GM12878 (cell line): ENCODE data around the gene REN. TPM values are rescaled to one million over a fixed set of nuclear protein-coding genes. Genes with fewer than 3 reads are reported as not detected.

ENCODE experiments used
- ATAC-seq: fragments of 200-7000 bp; cut with Tn5 transposase; 3 replicates; pipeline ENCODE4 v1.9.1; 2020; ENCODE audit warnings: mild to moderate bottlenecking, moderate library complexity
- BruUV-seq: library from RNA; stranded (reverse); fragments of 400-500 nt; replicated peaks from 2 replicates; lab custom pipeline; 2021; lab: Mats Ljungman, UMichigan
- CTCF ChIA-PET: fragments of 300-600 bp; sonication (Branson Sonifier 250); formaldehyde crosslinking; extraction: SDS; loops from one replicate; lab custom pipeline; 2021; ENCODE audit warnings: inconsistent platforms; lab: Yijun Ruan, JAX
- POLR2A ChIA-PET: fragments of 350-600 bp; formaldehyde crosslinking; extraction: SDS; loops from one replicate; lab custom pipeline; 2021; ENCODE audit warnings: inconsistent platforms; lab: Charles Lee
- RAD21 ChIA-PET: fragments of 300-600 bp; sonication (Branson Sonifier 250); formaldehyde crosslinking; loops from one replicate; lab custom pipeline; 2023; ENCODE audit warnings: antibody characterized with exemption; ENCODE audit not compliant: unreplicated experiment; lab: Charles Lee
- SMC1A ChIA-PET: fragments of 300-600 bp; sonication (Branson Sonifier 250); formaldehyde crosslinking; loops from one replicate; lab custom pipeline; 2023; ENCODE audit not compliant: unreplicated experiment, uncharacterized antibody; lab: Charles Lee
- DNase-seq: peaks from one replicate; pipeline ENCODE4 v3.0.0-alpha.2; 2011; ENCODE audit warnings: low read depth, low spot score
- FAIRE-seq: peaks from 3 replicates; lab custom pipeline; 2011; peaks lifted over from hg19 to GRCh38; lab: Jason Lieb, UNC
- H2AFZ ChIP-seq: 2 replicates; pipeline ENCODE4 v1.6.0; 2011; ENCODE audit warnings: low read depth, low read length, control low read depth; ENCODE audit not compliant: control insufficient read depth
- H3K27ac ChIP-seq: 2 replicates; pipeline ENCODE4 v1.5.1; 2011; ENCODE audit warnings: control low read depth; ENCODE audit not compliant: control insufficient read depth, insufficient read depth
- H3K27me3 ChIP-seq, 2 experiments: replicated peaks in 1 of 2; 2 replicates each; pipeline versions ENCODE4 v1.6.0 to v1.6.1; 2011; ENCODE audit warnings: low read length in 1 of 2; ENCODE audit not compliant: control insufficient read depth in 2 of 2, insufficient read depth in 2 of 2
- H3K36me3 ChIP-seq, 2 experiments: 2 replicates each; pipeline ENCODE4 v1.5.1; 2011; ENCODE audit warnings: low read length in 1 of 2; ENCODE audit not compliant: control insufficient read depth in 2 of 2, insufficient read depth in 2 of 2
- H3K4me1 ChIP-seq: 2 replicates; pipeline ENCODE4 v1.6.1; 2011; ENCODE audit warnings: mild to moderate bottlenecking, low read length, moderate library complexity, mixed read lengths; ENCODE audit not compliant: control insufficient read depth, insufficient read depth
- H3K4me2 ChIP-seq: 2 replicates; pipeline ENCODE4 v1.6.0; 2011; ENCODE audit warnings: control low read depth; ENCODE audit not compliant: control insufficient read depth, insufficient read depth
- H3K4me3 ChIP-seq: fragments of 200-600 bp; sonication (generic); 2 replicates; pipeline ENCODE4 v1.5.1; 2016
- H3K79me2 ChIP-seq: 2 replicates; pipeline ENCODE4 v1.6.0; 2011; ENCODE audit warnings: low read length; ENCODE audit not compliant: control insufficient read depth, insufficient read depth
- H3K9ac ChIP-seq: 2 replicates; pipeline ENCODE4 v1.8.0; 2011; ENCODE audit warnings: low read length, control low read depth, mixed read lengths; ENCODE audit not compliant: control insufficient read depth, insufficient read depth
- H3K9me3 ChIP-seq: replicated peaks from 3 replicates; pipeline ENCODE4 v1.5.1; 2011; ENCODE audit warnings: mild to moderate bottlenecking, low read length; ENCODE audit not compliant: control insufficient read depth, insufficient read depth
- H4K20me1 ChIP-seq: 2 replicates; pipeline ENCODE4 v1.6.0; 2011; ENCODE audit not compliant: control insufficient read depth, insufficient read depth
- ATF3 ChIP-seq: IDR thresholded peaks from 2 replicates; pipeline ENCODE4 v1.6.1; 2011; ENCODE audit warnings: low read depth, mild to moderate bottlenecking, low read length, moderate library complexity, borderline replicate concordance; ENCODE audit errors: extremely low read depth
- BCL3 ChIP-seq: IDR thresholded peaks from 2 replicates; pipeline ENCODE4 v1.6.1; 2011; ENCODE audit warnings: borderline replicate concordance, low read depth, mild to moderate bottlenecking, moderate library complexity, low read length; ENCODE audit not compliant: insufficient read depth, poor library complexity, severe bottlenecking
- BCLAF1 ChIP-seq: fragments of 450-650 bp; IDR thresholded peaks from 2 replicates; pipeline ENCODE4 v1.6.1; 2017; ENCODE audit warnings: antibody characterized with exemption, mild to moderate bottlenecking, moderate library complexity
- CBX3 ChIP-seq: fragments of 200-600 bp; sonication (generic); IDR thresholded peaks from 2 replicates; pipeline ENCODE4 v1.6.1; 2016; ENCODE audit warnings: low read depth, borderline replicate concordance
- CHD4 ChIP-seq: fragments of 200-600 bp; sonication (generic); IDR thresholded peaks from 2 replicates; pipeline ENCODE4 v1.6.1; 2016; ENCODE audit warnings: mild to moderate bottlenecking
- GATAD2B ChIP-seq: fragments of 450-650 bp; conservative IDR thresholded peaks from 2 replicates; pipeline ENCODE4 v1.6.1; 2017; ENCODE audit warnings: low read depth, mild to moderate bottlenecking, moderate library complexity
- HSF1 ChIP-seq: fragments of 150-350 bp; IDR thresholded peaks from 2 replicates; pipeline ENCODE4 v1.6.1; 2014; ENCODE audit warnings: mild to moderate bottlenecking, low read depth, low read length
- MEF2B ChIP-seq: fragments of 450-650 bp; IDR thresholded peaks from 2 replicates; pipeline ENCODE4 v1.6.1; 2018; ENCODE audit warnings: mild to moderate bottlenecking, moderate library complexity; ENCODE audit not compliant: partially characterized antibody, poor library complexity, severe bottlenecking
- MTA2 ChIP-seq: fragments of 450-650 bp; IDR thresholded peaks from 2 replicates; pipeline ENCODE4 v1.6.1; 2016; ENCODE audit warnings: low read depth, mild to moderate bottlenecking, moderate library complexity
- NFYB ChIP-seq: IDR thresholded peaks from 2 replicates; pipeline ENCODE4 v1.6.1; 2011; ENCODE audit warnings: low read depth, mild to moderate bottlenecking, low read length, improper control_type of control experiment, moderate library complexity; ENCODE audit not compliant: insufficient read depth
- PAX5 ChIP-seq: IDR thresholded peaks from 2 replicates; pipeline ENCODE4 v1.6.1; 2011; ENCODE audit warnings: low read depth, low read length, borderline replicate concordance
- RAD21 ChIP-seq: IDR thresholded peaks from 2 replicates; pipeline ENCODE4 v1.6.1; 2011; ENCODE audit warnings: mild to moderate bottlenecking, low read depth, low read length, moderate library complexity; ENCODE audit not compliant: insufficient read depth
- RFX5 ChIP-seq: IDR thresholded peaks from 2 replicates; pipeline ENCODE4 v1.6.1; 2011; ENCODE audit warnings: low read depth, low read length, improper control_type of control experiment
- SP1 ChIP-seq: IDR thresholded peaks from one replicate; pipeline ENCODE4 v1.6.1; 2011; ENCODE audit warnings: low read depth, low read length
- TAF1 ChIP-seq: IDR thresholded peaks from 2 replicates; pipeline ENCODE4 v1.6.1; 2011; ENCODE audit warnings: mild to moderate bottlenecking, low read depth, low read length, borderline replicate concordance
- YBX1 ChIP-seq: fragments of 450-650 bp; IDR thresholded peaks from 2 replicates; pipeline ENCODE4 v1.6.1; 2016; ENCODE audit warnings: antibody characterized with exemption
- ZNF217 ChIP-seq: fragments of 450-650 bp; IDR thresholded peaks from 2 replicates; pipeline ENCODE4 v1.6.1; 2017; ENCODE audit warnings: antibody characterized with exemption, mild to moderate bottlenecking
- ZNF24 ChIP-seq: fragments of 450-650 bp; IDR thresholded peaks from 2 replicates; pipeline ENCODE4 v1.6.1; 2017; ENCODE audit warnings: antibody characterized with exemption, mild to moderate bottlenecking
- WGBS: methylation state at CpG from one replicate; pipeline ENCODE4 v1.1.6; 2016; ENCODE audit warnings: low lambda C conversion rate; ENCODE audit not compliant: insufficient replicate concordance, insufficient coverage; ENCODE audit errors: missing lambda C conversion rate; 5-methylcytosine and 5-hydroxymethylcytosine counted together
- in situ Hi-C: fragments of 300-500 bp; cut with MboI; formaldehyde crosslinking; loops from 9 replicates; pipeline ENCODE4 v1.14.3; 2018; ENCODE audit warnings: mixed read lengths
- intact Hi-C: fragments of 100-400 bp; cut with micrococcal nuclease; formaldehyde crosslinking; loops from one replicate; pipeline ENCODE4 v1.14.2; 2022; ENCODE audit not compliant: unreplicated experiment
- polyA plus RNA-seq, 11 experiments: library from polyadenylated mRNA; depleted of rRNA in 4 of 11; unstranded in 6 of 11; stranded (reverse) in 5 of 11; fragments of >200 nt; fragmentation: Nextera tagmentation in 4 of 11; fragmentation: Illumina TruSeq in 1 of 11; extraction: Ambion mirVana in 4 of 11; extraction: Trizol in 1 of 11; gene quantifications; 1 replicate in 1 of 11; 2 replicates in 10 of 11; pipeline versions ENCODE4 v1.2.1 to v1.2.3, GENCODE V29; 2011 to 2016; ENCODE audit warnings: inconsistent platforms in 2 of 11, missing spikeins in 2 of 11, low read depth in 1 of 11
- total RNA-seq, 4 experiments: library from RNA; depleted of rRNA in 3 of 4; stranded (reverse); fragments of >200 nt in 3 of 4; fragmentation: Illumina TruSeq in 1 of 4; extraction: Trizol in 1 of 4; gene quantifications; 2 replicates each; pipeline versions ENCODE4 v1.2.1 to v1.2.3, GENCODE V29; 2013 to 2021

Gene REN
- total and polyA plus RNA-seq, 10 of the 15 experiments (the other 5 are each of a cell fraction or from before 2014, with no cell fraction given): not detected

GRCh38 chr1:204149635-204150565 is 16.2 kb downstream of the REN start:
- ChIA-PET RAD21 (no interaction called here), POLR2A (no interaction called here), CTCF (interaction anchor here (1.0 to 1.1 kb wide), 3 partner anchors 13 to 249 kb away, joined by 3 to 4 read pairs (median 3); no protein-coding TSS in a partner anchor), SMC1A (interaction anchor here (1.3 kb wide), 1 partner anchor 21 kb away, joined by 3 read pairs; no protein-coding TSS in a partner anchor)
- Histone ChIP-seq H3K79me2 (no peaks in the 10 kb centered on the region), H3K36me3 (no peaks in the 10 kb centered on the region), H3K9me3 (no peaks in the 10 kb centered on the region), H3K9ac (no peak overlapping the region), H4K20me1 (no peaks in the 10 kb centered on the region), H2AFZ (no peak overlapping the region), H3K27me3 (peaks cover 5 to 7% of the 10 kb centered on the region in 2 experiments; a peak in 3 of 4 replicates), H3K4me2 (no peak overlapping the region), H3K27ac (no peak overlapping the region), H3K4me3 (no peak overlapping the region), H3K4me1 (no peaks in the 10 kb centered on the region)
- intact Hi-C loops (no loop called here), in situ Hi-C loops (no loop called here)
- FAIRE-seq (no peak), DNase-seq (no peak), ATAC-seq (no peak)
- BruUV-seq: no TSS peak
- 60% methylated on average over 16 of the region's 16 CpGs for WGBS
- TF ChIP-seq ZNF24: no peak
- no peak for TF ChIP-seq MTA2
- TF ChIP-seq NFYB: no peak
- TF ChIP-seq ATF3: no peak
- no peak for TF ChIP-seq GATAD2B
- TF ChIP-seq BCLAF1: no peak
- no peak for TF ChIP-seq RFX5
- no peak for TF ChIP-seq CBX3
- no peak for TF ChIP-seq PAX5
- no peak for TF ChIP-seq MEF2B
- no peak for TF ChIP-seq BCL3
- no peak for TF ChIP-seq HSF1
- no peak for TF ChIP-seq CHD4
- TF ChIP-seq RAD21: no peak
- no peak for TF ChIP-seq YBX1
- no peak for TF ChIP-seq TAF1
- TF ChIP-seq SP1: no peak
- TF ChIP-seq ZNF217: no peak
